H9 (cell line): ENCODE data around the gene P4HB. TPM values are rescaled to one million over a fixed set of nuclear protein-coding genes. Genes with fewer than 3 reads are reported as not detected.
A peak's percentile ranks its signal among the peaks of the same experiment; 100 is the strongest.

Experiments
- DNase-seq: peaks from one replicate; pipeline ENCODE4 v3.0.0-alpha.2; 2017
- H2AFZ ChIP-seq: one replicate; pipeline ENCODE4 v1.6.1; 2013; ENCODE audit warnings: mild to moderate bottlenecking, low read length, control low read depth, moderate library complexity
- H2AK5ac ChIP-seq: 2 replicates; pipeline ENCODE4 v1.6.1; 2013; ENCODE audit warnings: low read length, control low read depth, mixed read lengths; ENCODE audit not compliant: insufficient read length
- H2BK120ac ChIP-seq: one replicate; pipeline ENCODE4 v1.6.1; 2013; ENCODE audit warnings: low read depth, mild to moderate bottlenecking, low read length, control low read depth, inconsistent platforms; ENCODE audit not compliant: poor library complexity, severe bottlenecking
- H2BK12ac ChIP-seq: 2 replicates; pipeline ENCODE4 v1.6.1; 2013; ENCODE audit warnings: low read length, control low read depth, mixed read lengths, low read depth; ENCODE audit not compliant: insufficient read length
- H2BK15ac ChIP-seq: 2 replicates; pipeline ENCODE4 v1.6.1; 2013; ENCODE audit warnings: low read depth, low read length, control low read depth
- H2BK20ac ChIP-seq: one replicate; pipeline ENCODE4 v1.6.1; 2013; ENCODE audit warnings: low read depth, mild to moderate bottlenecking, low read length, control low read depth, inconsistent platforms; ENCODE audit not compliant: poor library complexity, severe bottlenecking
- H2BK5ac ChIP-seq: 2 replicates; pipeline ENCODE4 v1.6.1; 2013; ENCODE audit warnings: low read length, control low read depth, mixed read lengths; ENCODE audit not compliant: insufficient read length
- H3K14ac ChIP-seq: 2 replicates; pipeline ENCODE4 v1.6.1; 2013; ENCODE audit warnings: low read length, control low read depth; ENCODE audit not compliant: insufficient read depth
- H3K18ac ChIP-seq: 2 replicates; pipeline ENCODE4 v1.6.1; 2013; ENCODE audit warnings: low read depth, mild to moderate bottlenecking, mixed read lengths, low read length, control low read depth; ENCODE audit not compliant: insufficient read length
- H3K23ac ChIP-seq: 2 replicates; pipeline ENCODE4 v1.6.1; 2013; ENCODE audit warnings: low read length, control low read depth, mixed read lengths, low read depth; ENCODE audit not compliant: insufficient read length
- H3K23me2 ChIP-seq: 2 replicates; pipeline ENCODE4 v1.6.1; 2013; ENCODE audit warnings: low read depth, mild to moderate bottlenecking, mixed read lengths, low read length, control low read depth; ENCODE audit not compliant: insufficient read length, poor library complexity, severe bottlenecking
- H3K27ac ChIP-seq: 2 replicates; pipeline ENCODE4 v1.5.1; 2013; ENCODE audit warnings: low read length, control low read depth, mixed read lengths, low read depth; ENCODE audit not compliant: insufficient read length
- H3K27me3 ChIP-seq: 2 replicates; pipeline ENCODE4 v1.6.1; 2013; ENCODE audit warnings: low read length, control low read depth, inconsistent platforms; ENCODE audit not compliant: insufficient read depth
- H3K4ac ChIP-seq: 2 replicates; pipeline ENCODE4 v1.6.1; 2013; ENCODE audit warnings: low read depth, mild to moderate bottlenecking, control low read depth, inconsistent platforms, low read length, moderate library complexity
- H3K4me1 ChIP-seq: 2 replicates; pipeline ENCODE4 v1.6.1; 2013; ENCODE audit warnings: low read length, control low read depth, inconsistent platforms; ENCODE audit not compliant: insufficient read depth
- H3K4me2 ChIP-seq: 2 replicates; pipeline ENCODE4 v1.6.1; 2013; ENCODE audit warnings: low read length, control low read depth, mixed read lengths; ENCODE audit not compliant: insufficient read length, insufficient read depth
- H3K56ac ChIP-seq: 2 replicates; pipeline ENCODE4 v1.6.1; 2013; ENCODE audit warnings: low read depth, mild to moderate bottlenecking, mixed read lengths, low read length, control low read depth; ENCODE audit not compliant: insufficient read length
- H3K79me1 ChIP-seq: 2 replicates; pipeline ENCODE4 v1.6.1; 2013; ENCODE audit warnings: low read depth, mild to moderate bottlenecking, moderate library complexity, low read length, control low read depth, inconsistent platforms; ENCODE audit not compliant: insufficient read depth, poor library complexity, severe bottlenecking
- H3K79me2 ChIP-seq: 2 replicates; pipeline ENCODE4 v1.6.1; 2013; ENCODE audit warnings: low read length, control low read depth, inconsistent platforms; ENCODE audit not compliant: insufficient read depth
- H3K9ac ChIP-seq: 2 replicates; pipeline ENCODE4 v1.6.1; 2013; ENCODE audit warnings: low read length, control low read depth, mixed read lengths; ENCODE audit not compliant: insufficient read length; ENCODE audit errors: extremely low read depth
- H3K9me3 ChIP-seq: one replicate; pipeline ENCODE4 v1.6.1; 2013; ENCODE audit warnings: low read depth, low read length, inconsistent platforms; ENCODE audit not compliant: control insufficient read depth
- H3T11ph ChIP-seq: one replicate; pipeline ENCODE4 v1.6.1; 2013; ENCODE audit warnings: mild to moderate bottlenecking, low read length, control low read depth, inconsistent platforms
- H4K20me1 ChIP-seq: one replicate; pipeline ENCODE4 v1.6.1; 2013; ENCODE audit not compliant: control insufficient read depth, insufficient read length, insufficient read depth
- H4K5ac ChIP-seq: 2 replicates; pipeline ENCODE4 v1.6.1; 2013; ENCODE audit warnings: low read depth, mild to moderate bottlenecking, mixed read lengths, low read length, control low read depth; ENCODE audit not compliant: insufficient read length
- H4K8ac ChIP-seq: replicated peaks from 2 replicates; pipeline ENCODE4 v1.6.1; 2013; ENCODE audit warnings: low read length, control low read depth, mixed read lengths, low read depth; ENCODE audit not compliant: insufficient read length
- H4K91ac ChIP-seq: 2 replicates; pipeline ENCODE4 v1.6.1; 2013; ENCODE audit warnings: low read depth, mild to moderate bottlenecking, moderate library complexity, mixed read lengths, low read length, control low read depth; ENCODE audit not compliant: insufficient read length
- H3K27ac Mint-ChIP-seq, 3 experiments: 2 replicates in 2 of 3; 3 replicates in 1 of 3; pipeline ENCODE4 v1.8.0; 2020 to 2021; ENCODE audit warnings: mixed read lengths in 3 of 3, mild to moderate bottlenecking in 1 of 3, moderate library complexity in 1 of 3
- H3K27me3 Mint-ChIP-seq: 2 replicates; pipeline ENCODE4 v1.8.0; 2021; ENCODE audit warnings: low read depth, mild to moderate bottlenecking, moderate library complexity, mixed read lengths
- H3K36me3 Mint-ChIP-seq, 3 experiments: 2 replicates in 2 of 3; 3 replicates in 1 of 3; pipeline ENCODE4 v1.8.0; 2020 to 2021; ENCODE audit warnings: low read depth in 3 of 3, mixed read lengths in 3 of 3; ENCODE audit not compliant: insufficient read depth in 1 of 3
- H3K4me1 Mint-ChIP-seq, 2 experiments: 2 replicates each; pipeline ENCODE4 v1.8.0; 2020; ENCODE audit warnings: mixed read lengths in 2 of 2
- H3K4me3 Mint-ChIP-seq, 2 experiments: 2 replicates in 1 of 2; 3 replicates in 1 of 2; pipeline ENCODE4 v1.8.0; 2020 to 2021; ENCODE audit warnings: mild to moderate bottlenecking in 2 of 2, mixed read lengths in 2 of 2, moderate library complexity in 1 of 2
- H3K9me3 Mint-ChIP-seq, 2 experiments: 2 replicates in 1 of 2; 3 replicates in 1 of 2; pipeline ENCODE4 v1.8.0; 2020; ENCODE audit warnings: mild to moderate bottlenecking in 2 of 2, mixed read lengths in 2 of 2, moderate library complexity in 1 of 2
- CTCF ChIP-seq: fragments of 200-600 bp; sonication (generic); conservative IDR thresholded peaks from 3 replicates; pipeline ENCODE4 v1.8.0; 2021; ENCODE audit warnings: antibody characterized with exemption, mild to moderate bottlenecking
- WGBS: extraction: QIAGEN DNeasy Blood & Tissue Kit; methylation state at CpG from one replicate; pipeline ENCODE4 v1.1.7; 2013; ENCODE audit warnings: missing lambda C conversion rate, low lambda C conversion rate, mixed read lengths; ENCODE audit not compliant: insufficient read length; ENCODE audit errors: extremely low coverage; 5-methylcytosine and 5-hydroxymethylcytosine counted together
- total RNA-seq: library from RNA; stranded (reverse); gene quantifications from 2 replicates; pipeline ENCODE4 v1.2.1, GENCODE V29; 2021

P4HB gene
- total RNA-seq, 1 experiment from 2014 or later = 366 TPM

DNA sequence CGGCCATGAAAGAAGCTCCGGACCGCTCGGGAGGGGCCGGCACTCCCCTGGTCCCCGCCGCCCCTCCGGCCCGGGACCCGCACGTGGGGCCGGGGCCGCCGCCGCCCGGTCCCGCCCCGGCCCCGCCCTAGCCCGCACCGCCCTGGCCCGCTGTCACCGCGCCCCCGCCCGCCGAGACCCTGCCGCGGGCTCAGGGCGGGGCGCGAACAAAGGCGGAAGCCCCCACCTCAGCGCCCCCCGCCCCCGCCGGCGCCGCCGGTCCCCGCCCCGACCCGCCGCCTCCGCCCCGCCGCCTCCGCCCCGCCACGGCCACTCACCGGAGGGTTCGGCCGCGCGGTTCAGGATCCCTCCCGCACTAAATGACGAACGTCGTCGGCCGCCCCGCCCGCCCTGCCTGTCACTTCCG is 10.6 kb upstream of the P4HB start, which contains the start of gene ARHGDIA:
Gene ARHGDIA, minus strand, starts transcription at position 357 of the 406 bp plus-strand sequence. CDS start 1,407 bp downstream, outside the sequence.
- H2BK20ac ChIP-seq = no peak within 1 kb of the TSS
- no peak within 1 kb of the TSS for H4K8ac ChIP-seq
- peak within 1 kb of the TSS; percentile 61 for H3K4me2 ChIP-seq
- no peak within 1 kb of the TSS for H3K56ac ChIP-seq
- peaks cover 8% of the 10 kb centered on the region for H3K23me2 ChIP-seq
- H3K4me3 Mint-ChIP-seq = peak within 1 kb of the TSS; percentile 79 to 86
- H2BK120ac ChIP-seq = no peak within 1 kb of the TSS
- no CpG with 5 or more reads among the region's 64 CpGs for WGBS
- no peak within 1 kb of the TSS for H4K91ac ChIP-seq
- H3K27ac Mint-ChIP-seq = peak within 1 kb of the TSS; percentile 67 to 87 (median 68); a peak in 5 of 7 replicates
- DNase-seq = no peak
- H3K23ac ChIP-seq = no peak within 1 kb of the TSS
- H4K5ac ChIP-seq = no peak within 1 kb of the TSS
- no peak within 1 kb of the TSS for H3T11ph ChIP-seq
- no peaks in the 10 kb centered on the region for H3K79me2 ChIP-seq
- H3K9me3 Mint-ChIP-seq = no peaks in the 10 kb centered on the region
- H2BK12ac ChIP-seq = no peak within 1 kb of the TSS
- H3K36me3 Mint-ChIP-seq = peaks cover 1 to 8% (median 3%) of the 10 kb centered on the region in 3 experiments; a peak in 5 of 7 replicates
- peaks cover 17 to 34% of the 10 kb centered on the region in 2 experiments for H3K4me1 Mint-ChIP-seq
- H3K79me1 ChIP-seq = no peaks in the 10 kb centered on the region
- no peak within 1 kb of the TSS for H2AK5ac ChIP-seq
- H3K4me1 ChIP-seq = no peaks in the 10 kb centered on the region
- H3K27ac ChIP-seq = no peak within 1 kb of the TSS
- H2BK5ac ChIP-seq = no peak within 1 kb of the TSS
- H2AFZ ChIP-seq = no peak within 1 kb of the TSS
- peak within 1 kb of the TSS; percentile 80 for H3K14ac ChIP-seq
- TF ChIP-seq CTCF = no peak
- H3K4ac ChIP-seq = no peak within 1 kb of the TSS
- H3K27me3 ChIP-seq = no peaks in the 10 kb centered on the region
- H3K27me3 Mint-ChIP-seq = no peaks in the 10 kb centered on the region; the same call in 1 of the 2 replicates
- H2BK15ac ChIP-seq = no peak within 1 kb of the TSS
- peak within 1 kb of the TSS; percentile 49 for H3K9ac ChIP-seq
- H4K20me1 ChIP-seq = no peaks in the 10 kb centered on the region
- no peaks in the 10 kb centered on the region for H3K9me3 ChIP-seq
- peak within 1 kb of the TSS; percentile 21 for H3K18ac ChIP-seq
